ENCODE measurements around the gene MAPK9. TPM values are rescaled to one million over a fixed set of nuclear protein-coding genes. Genes with fewer than 3 reads are reported as not detected.

Gene MAPK9
- total RNA-seq, 1 experiment from 2014 or later: 43.4 TPM

GRCh38 chr5:180191716-180192115 is 100.2 kb downstream of the MAPK9 start:
- Histone ChIP-seq H2AFZ (ENCODE audit: low read depth, low read length, poor library complexity, severe bottlenecking) (no peak overlapping the region), H3K27ac (ENCODE audit: low read depth, low read length) (no peak overlapping the region), H3K9me3 (ENCODE audit: control insufficient read depth in 1 of 2, insufficient read depth in 1 of 2, low read depth in 1 of 2, low read length in 2 of 2) (peaks cover 0 to 3% of the 10 kb centered on the region in 2 experiments; a peak in 1 of 4 replicates), H3K4me2 (ENCODE audit: low read length) (no peak overlapping the region), H3K36me3 (ENCODE audit: control insufficient read depth in 1 of 2, insufficient read depth in 2 of 2, low read length in 2 of 2) (no peaks in the 10 kb centered on the region), H3K79me2 (ENCODE audit: insufficient read depth, low read length) (no peaks in the 10 kb centered on the region), H4K20me1 (ENCODE audit: insufficient read depth) (no peaks in the 10 kb centered on the region), H3K9me2 (ENCODE audit: insufficient read depth) (no peaks in the 10 kb centered on the region), H3K9ac (ENCODE audit: low read length) (no peak overlapping the region), H3K27me3 (ENCODE audit: insufficient read depth, low read length) (no peaks in the 10 kb centered on the region), H3K4me3 (replicated peaks in 1 of 2; ENCODE audit: low read depth in 1 of 2, low read length in 2 of 2) (no peak overlapping the region), H3K4me1 (ENCODE audit: control insufficient read depth in 1 of 2, insufficient read depth in 2 of 2, low read length in 2 of 2) (no peaks in the 10 kb centered on the region)
- ChIA-PET CTCF (no interaction called here), RAD21 (ENCODE audit: low non-redundant PET in 1 of 2, low total read pairs in 2 of 2, uncharacterized antibody in 2 of 2, unreplicated experiment in 2 of 2) (no interaction called here), POLR2A (no interaction called here)
- no peak for DNase-seq (ENCODE audit: low read depth, low spot score)
- ATAC-seq: no peak
- intact Hi-C loops (cut with micrococcal nuclease): no loop called here
- BruUV-seq (replicated peaks): no TSS peak
- TF ChIP-seq CBX3 (IDR thresholded peaks at IDR 0.05; ENCODE audit: low read depth): no peak
- TF ChIP-seq JUND (IDR thresholded peaks at IDR 0.05): no peak
- no peak for TF ChIP-seq REST (IDR thresholded peaks at IDR 0.05; ENCODE audit: low read depth)

GRCh38 chr5:180187767-180188166 is 104.1 kb downstream of the MAPK9 start:
- DNase-seq (ENCODE audit: low read depth, low spot score) (no peak), ATAC-seq (no peak)
- Histone ChIP-seq H3K9ac (ENCODE audit: low read length) (no peak overlapping the region), H3K27me3 (ENCODE audit: insufficient read depth, low read length) (no peaks in the 10 kb centered on the region), H3K36me3 (ENCODE audit: control insufficient read depth in 1 of 2, insufficient read depth in 2 of 2, low read length in 2 of 2) (no peaks in the 10 kb centered on the region), H3K4me2 (ENCODE audit: low read length) (no peak overlapping the region), H2AFZ (ENCODE audit: low read depth, low read length, poor library complexity, severe bottlenecking) (no peak overlapping the region), H3K4me1 (ENCODE audit: control insufficient read depth in 1 of 2, insufficient read depth in 2 of 2, low read length in 2 of 2) (no peaks in the 10 kb centered on the region), H4K20me1 (ENCODE audit: insufficient read depth) (no peaks in the 10 kb centered on the region), H3K9me2 (ENCODE audit: insufficient read depth) (no peaks in the 10 kb centered on the region), H3K79me2 (ENCODE audit: insufficient read depth, low read length) (no peaks in the 10 kb centered on the region), H3K9me3 (ENCODE audit: control insufficient read depth in 1 of 2, insufficient read depth in 1 of 2, low read depth in 1 of 2, low read length in 2 of 2) (peaks cover 0 to 6% of the 10 kb centered on the region in 2 experiments; a peak in 1 of 4 replicates), H3K27ac (ENCODE audit: low read depth, low read length) (no peak overlapping the region), H3K4me3 (replicated peaks in 1 of 2; ENCODE audit: low read depth in 1 of 2, low read length in 2 of 2) (no peak overlapping the region)
- ChIA-PET CTCF (no interaction called here), RAD21 (ENCODE audit: low non-redundant PET in 1 of 2, low total read pairs in 2 of 2, uncharacterized antibody in 2 of 2, unreplicated experiment in 2 of 2) (no interaction called here), POLR2A (no interaction called here)
- TF ChIP-seq CTCF (IDR thresholded peaks at IDR 0.05 in 2 of 3, conservative IDR thresholded peaks at IDR 0.05 in 1 of 3; ENCODE audit: borderline replicate concordance in 1 of 3, insufficient read depth in 1 of 3, low read depth in 2 of 3, low read length in 2 of 3) (no peak), EZH2phosphoT487 (IDR thresholded peaks at IDR 0.05; ENCODE audit: borderline replicate concordance) (no peak), ATF3 (IDR thresholded peaks at IDR 0.05) (no peak), FOSL1 (IDR thresholded peaks at IDR 0.05; ENCODE audit: low read depth) (no peak), SP1 (IDR thresholded peaks at IDR 0.05; ENCODE audit: low read depth) (no peak), ZNF274 (IDR thresholded peaks at IDR 0.05; ENCODE audit: low read depth, low read length) (no peak), REST (IDR thresholded peaks at IDR 0.05; ENCODE audit: low read depth) (no peak), EZH2 (IDR thresholded peaks at IDR 0.05) (no peak), SRF (IDR thresholded peaks at IDR 0.05; ENCODE audit: low read depth) (no peak)
- BruUV-seq (replicated peaks): no TSS peak
- intact Hi-C loops (cut with micrococcal nuclease): no loop called here

Data from HCT116 (cell line).